ENCODE measurements around the gene EIF3I.
"Not testable (repeated sequence)": the region's sequence is repeated elsewhere in the genome, so short reads cannot be mapped to it uniquely, and the experiment has no call there.

The EIF3I gene

DNA sequence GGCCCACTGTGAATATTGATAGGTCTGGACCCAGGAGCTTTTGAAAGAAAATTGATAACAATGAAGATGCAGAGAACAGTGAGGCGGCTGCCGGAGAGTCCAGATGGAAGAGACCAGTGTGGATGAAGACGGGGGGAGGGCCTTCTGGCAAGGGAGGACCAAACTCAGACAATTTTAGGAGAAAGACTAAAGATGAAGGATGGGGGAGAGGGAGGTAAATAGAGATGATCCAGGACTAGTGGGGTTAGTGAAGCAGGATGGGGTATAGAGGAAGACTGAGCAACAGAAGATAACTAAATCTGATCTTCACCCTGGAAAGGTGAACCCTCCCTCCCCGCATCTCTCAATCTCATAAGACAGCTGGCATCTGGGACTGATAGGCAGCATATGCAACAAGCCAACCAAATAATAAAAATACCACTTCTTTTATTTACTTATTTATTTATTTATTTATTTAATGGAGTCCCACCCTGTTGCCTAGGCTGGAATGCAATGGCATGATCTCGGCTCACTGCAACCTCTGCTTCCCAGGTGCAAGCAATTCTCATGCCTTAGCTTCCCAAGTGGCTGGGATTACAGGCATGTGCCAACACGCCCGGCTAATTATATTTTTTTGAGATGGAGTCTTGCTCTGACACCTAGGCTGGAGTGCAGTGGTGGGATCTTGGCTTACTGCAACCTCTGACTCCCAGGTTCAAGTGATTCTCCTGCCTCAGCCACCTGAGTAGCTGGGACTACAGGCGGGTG lies 10.5 kb downstream of the EIF3I start:
- no peak for DNase-seq (ENCODE audit: low spot score)

DNA sequence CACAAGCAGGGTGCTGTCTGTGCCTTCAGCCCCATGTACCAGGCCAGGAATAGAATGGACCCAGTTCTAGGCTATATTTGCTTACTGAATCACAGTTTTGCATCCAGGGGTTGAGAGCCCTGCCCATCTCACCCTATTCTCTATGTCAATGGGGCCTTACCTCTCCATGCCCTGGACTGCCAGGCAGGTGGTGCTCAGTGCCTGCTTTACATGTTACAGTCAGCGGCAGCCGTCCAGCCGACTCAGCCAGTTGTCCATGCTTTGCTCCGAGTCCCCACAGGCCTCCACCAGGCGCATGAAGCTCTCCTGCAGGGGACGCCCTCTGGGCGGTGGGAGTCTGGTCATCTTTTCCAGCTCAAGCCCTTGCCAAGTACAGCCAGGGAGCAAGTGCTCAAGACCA lies 12.6 kb downstream of the EIF3I start:
- DNase-seq (ENCODE audit: low spot score): no peak

DNA sequence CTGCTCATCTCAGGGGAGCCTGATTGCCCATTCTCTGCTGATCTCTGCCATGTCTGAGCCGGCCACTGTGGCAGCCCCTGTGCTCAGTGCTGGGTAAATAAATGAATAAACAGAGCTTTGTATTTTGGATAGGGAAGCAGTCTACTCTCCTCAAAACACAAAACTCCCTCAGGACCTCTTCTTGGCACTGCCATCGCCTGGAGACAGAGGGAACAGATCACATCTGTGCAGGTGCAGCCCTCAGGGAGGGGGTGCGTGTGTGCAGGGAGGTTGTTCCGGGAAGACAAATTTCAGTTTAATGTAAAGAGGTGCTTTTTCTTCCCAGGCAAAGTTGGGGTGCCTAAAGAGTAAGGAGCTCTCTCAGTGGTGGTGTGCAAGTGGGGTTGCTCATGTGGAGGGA lies 17.1 kb downstream of the EIF3I start:
- no peak for DNase-seq (ENCODE audit: low spot score)

DNA sequence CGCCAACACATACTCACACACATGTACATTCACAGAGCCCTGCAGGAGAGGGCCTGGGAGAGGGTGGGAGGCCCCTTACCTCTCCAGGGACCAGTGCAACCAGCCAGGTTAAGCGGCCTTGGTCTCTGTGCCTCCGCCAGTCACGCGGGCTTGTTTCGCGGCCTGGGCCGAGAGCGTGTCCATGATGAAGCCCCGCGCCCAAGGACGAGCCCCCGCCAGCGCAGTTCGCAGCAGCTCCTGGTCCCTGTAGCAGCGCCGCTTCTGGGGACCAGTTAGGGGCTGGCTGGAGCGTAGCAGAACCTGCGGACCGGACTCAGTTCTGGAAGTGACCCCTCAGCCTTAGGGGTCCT lies 17.6 kb downstream of the EIF3I start:
- no peak for DNase-seq (ENCODE audit: low spot score)

- peak; percentile 79 for DNase-seq (ENCODE audit: low spot score)
Observed at GRCh38 chr1:32240140-32240951, 18.1 kb downstream of the EIF3I start.

GRCh38 chr1:32241001-32241763 lies 19.0 kb downstream of the EIF3I start:
- DNase-seq (ENCODE audit: low spot score): peak; percentile 82

- no peak for DNase-seq (ENCODE audit: low spot score)
Observed at GRCh38 chr1:32242341-32242851, 20.2 kb downstream of the EIF3I start.

DNA sequence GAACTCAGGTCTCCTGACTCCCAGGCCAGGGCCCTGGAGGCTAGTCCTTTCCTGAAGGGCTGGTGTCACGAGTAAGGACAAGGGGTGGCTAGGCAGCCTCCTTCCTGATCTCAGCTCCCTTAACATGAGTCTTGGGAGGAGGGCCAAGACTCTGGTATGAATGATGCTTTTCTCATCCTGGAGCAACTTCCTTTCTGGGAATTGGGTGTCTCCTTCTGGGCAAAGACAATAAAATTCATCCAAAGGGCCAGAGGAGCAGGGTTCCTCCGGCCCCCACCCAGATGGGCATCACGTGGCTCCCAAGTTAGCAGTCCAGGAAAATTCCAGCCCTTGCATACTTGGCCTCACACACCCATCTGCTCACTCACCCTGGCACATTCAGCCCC lies 24.7 kb downstream of the EIF3I start, which contains the start of gene FAM167B:
TSS of gene FAM167B (plus strand) at position 335 of the 386 bp plus-strand sequence. CDS start 200 bp downstream, outside the sequence.
- DNase-seq (ENCODE audit: low spot score): no peak

DNA sequence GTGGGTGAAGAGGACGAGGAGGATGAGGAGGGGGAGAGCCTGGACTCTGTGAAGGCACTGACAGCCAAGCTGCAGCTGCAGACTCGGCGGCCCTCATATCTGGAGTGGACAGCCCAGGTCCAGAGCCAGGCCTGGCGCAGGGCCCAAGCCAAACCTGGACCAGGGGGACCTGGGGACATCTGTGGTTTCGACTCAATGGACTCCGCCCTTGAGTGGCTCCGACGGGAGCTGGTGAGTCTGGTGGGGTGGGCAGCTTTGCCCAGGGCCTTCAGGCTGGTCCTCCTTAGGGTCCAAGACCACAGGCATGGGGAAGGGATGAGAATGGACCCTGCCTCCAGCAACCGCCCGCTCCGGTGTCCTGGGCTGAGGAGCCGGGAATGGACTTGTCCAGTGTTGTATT lies 25.2 kb downstream of the EIF3I start:
- DNase-seq (ENCODE audit: low spot score): no peak

- DNase-seq (ENCODE audit: low spot score): peak; percentile 76
Observed at GRCh38 chr1:32247983-32248889, 26.0 kb downstream of the EIF3I start.

DNA sequence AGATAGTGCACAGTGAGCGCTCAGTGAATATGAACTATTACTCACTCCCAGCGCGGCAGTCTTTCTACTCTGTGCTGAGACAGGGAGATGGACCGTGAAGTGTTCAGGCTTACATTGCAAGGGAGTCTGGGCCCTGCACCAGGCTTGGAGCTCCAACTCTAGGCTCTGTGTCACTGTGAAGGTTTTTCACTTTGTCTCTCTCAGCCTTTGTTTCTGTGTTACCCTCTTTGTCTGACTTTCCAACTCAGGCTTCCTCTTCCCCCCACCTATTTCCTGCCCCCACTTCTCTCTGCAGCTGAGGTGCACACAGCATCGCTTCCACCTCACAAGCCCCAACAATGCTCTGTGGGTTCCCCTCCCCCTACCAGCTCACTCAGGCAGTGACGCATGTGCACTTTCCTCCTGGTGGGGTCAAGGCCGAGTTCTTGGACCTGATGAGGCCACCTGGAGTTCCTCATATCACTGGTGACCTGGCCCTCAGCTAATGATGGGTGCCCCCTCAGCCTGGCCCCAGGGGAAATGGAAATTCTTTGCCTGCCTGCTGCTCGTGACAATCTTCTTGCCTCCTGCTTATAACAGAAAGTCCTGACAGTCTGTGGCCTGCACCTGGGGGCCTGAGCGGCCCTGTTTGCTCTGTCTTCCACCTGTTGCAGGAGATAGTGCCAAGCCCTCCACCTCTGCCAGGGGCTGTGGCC lies 27.8 kb downstream of the EIF3I start:
- DNase-seq (ENCODE audit: low spot score): no peak

GRCh38 chr1:32250893-32251716 lies 28.9 kb downstream of the EIF3I start, which contains the start of gene LCK:
Gene LCK (plus strand): TSS chr1:32251265. CDS start chr1:32274330, 23,065 bp downstream.
- DNase-seq (ENCODE audit: low spot score): no peak

DNA sequence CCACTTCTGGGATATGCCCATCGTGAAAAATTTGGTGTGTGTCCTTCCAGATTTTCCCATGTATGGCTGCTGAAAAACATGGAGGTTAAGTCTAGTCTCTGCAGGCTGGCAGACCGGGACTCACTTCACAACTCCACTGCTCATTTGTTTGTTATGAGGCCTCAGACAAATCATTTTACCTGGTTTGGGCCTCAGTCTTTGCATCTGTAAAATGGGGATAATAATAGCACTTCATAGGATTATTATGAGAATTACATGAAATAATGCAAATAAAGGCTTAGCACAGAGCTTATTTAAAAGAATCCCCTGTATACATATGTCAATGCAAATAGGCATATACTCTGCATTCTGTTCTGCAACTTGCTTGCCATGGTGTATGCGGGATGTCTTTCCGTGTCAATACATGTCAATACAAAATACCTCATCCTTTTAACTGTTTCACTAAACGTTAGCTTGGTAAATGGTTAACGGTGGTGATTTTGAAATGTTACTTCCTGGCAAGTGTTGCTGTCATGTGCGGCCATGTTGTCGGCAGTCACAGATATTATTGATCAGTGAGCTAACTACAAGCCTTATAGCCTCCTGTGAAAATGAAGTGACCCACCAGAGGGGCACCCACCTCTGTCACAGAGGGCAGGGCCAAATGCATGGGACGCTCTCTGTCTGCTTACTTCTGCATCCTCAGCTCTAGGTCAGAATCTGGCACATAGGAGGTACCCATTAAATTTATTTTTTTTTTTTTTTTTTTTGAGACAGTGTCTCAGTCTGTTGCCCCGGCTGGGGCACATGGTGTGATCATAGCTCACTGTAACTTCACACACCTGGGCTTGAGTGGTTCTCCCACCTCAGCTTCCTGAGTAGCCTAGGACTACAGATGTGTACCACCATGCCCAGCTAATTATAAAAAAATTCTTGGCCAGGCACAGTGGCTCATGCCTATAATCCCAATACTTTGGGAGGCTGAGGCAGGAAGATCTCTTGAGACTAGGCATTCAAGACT lies 33.2 kb downstream of the EIF3I start:
- no peak for DNase-seq (ENCODE audit: low spot score)

DNA sequence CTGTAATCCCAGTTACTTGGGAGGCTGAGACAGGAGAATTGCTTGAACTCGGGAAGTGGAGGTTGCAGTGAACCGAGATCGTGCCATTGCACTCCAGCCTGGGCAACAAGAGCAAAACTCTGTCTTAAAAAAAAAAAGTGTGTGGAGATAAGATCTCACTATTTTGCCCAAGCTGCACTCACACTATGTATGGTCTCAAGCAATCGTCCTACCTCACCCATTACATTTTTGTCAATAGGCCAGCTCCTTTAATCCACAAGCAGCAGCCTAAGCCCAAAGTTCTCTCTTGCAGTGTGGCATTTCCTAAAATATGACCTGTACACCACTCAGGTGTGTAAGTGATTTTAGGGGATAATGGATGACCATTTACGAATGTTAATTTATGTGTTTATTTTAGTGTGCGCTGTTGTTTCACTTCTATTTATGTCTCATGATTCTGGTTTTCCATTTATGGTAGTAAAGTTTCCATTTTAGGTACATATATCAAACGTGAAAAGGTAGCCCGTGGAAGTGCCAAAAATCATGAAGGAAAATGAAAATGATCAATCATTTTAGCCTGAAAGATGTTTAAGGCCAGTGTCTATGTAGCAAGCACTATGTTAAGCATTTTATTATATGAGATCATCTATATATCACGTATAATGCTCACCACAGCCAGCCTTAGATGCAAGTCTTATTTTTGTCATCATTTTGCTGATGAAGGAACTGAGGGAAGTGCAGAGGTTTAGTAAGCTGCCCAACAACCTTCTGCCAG lies 34.4 kb downstream of the EIF3I start:
- DNase-seq (ENCODE audit: low spot score): no peak

DNA sequence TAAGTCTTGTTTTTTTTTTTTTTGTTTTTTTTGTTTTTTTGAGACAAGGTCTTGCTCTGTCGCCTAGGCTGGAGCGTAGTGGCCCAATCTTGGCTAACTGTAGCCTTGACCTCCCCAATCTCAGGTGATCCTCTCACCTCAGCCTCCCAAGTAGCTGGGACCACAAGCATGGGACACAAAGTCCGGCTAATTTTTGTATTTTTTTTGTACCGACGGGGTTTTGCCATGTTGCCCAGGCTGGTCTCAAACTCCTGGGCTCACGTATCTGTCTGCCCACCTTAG lies 35.0 kb downstream of the EIF3I start:
- no peak for DNase-seq (ENCODE audit: low spot score)

GRCh38 chr1:32263236-32263593 lies 41.0 kb downstream of the EIF3I start:
- DNase-seq (ENCODE audit: low spot score): not testable (repeated sequence)

DNA sequence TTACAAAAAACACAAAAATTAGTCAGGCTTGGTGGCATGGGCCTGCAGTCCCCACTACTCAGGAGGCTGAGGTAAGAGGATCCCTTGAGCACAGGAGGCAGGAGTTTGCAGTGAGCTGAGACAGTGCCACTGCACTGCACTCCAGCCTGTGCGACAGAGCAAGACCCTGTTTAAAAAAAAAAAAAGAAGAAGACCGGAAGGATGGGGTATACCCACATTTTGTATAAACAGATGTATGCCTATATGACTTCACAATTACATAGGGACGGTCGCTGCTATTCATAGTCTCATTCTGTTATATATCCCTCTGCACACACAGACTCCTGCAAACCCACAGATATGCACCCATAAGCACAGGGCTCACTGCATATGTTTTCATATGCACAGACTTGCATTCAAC lies 41.5 kb downstream of the EIF3I start:
- DNase-seq (ENCODE audit: low spot score): no peak

- no peak for DNase-seq (ENCODE audit: low spot score)
Observed at GRCh38 chr1:32265846-32266245, 43.6 kb downstream of the EIF3I start.
